Transverse colon (tissue), 4 donors: Measurements from ENCODE around the gene WDR74. TPM values are rescaled to one million over a fixed set of nuclear protein-coding genes. Genes with fewer than 3 reads are reported as not detected.
A peak's percentile ranks its signal among the peaks of the same experiment; 100 is the strongest.

Experiments
- DNase-seq: peaks from one replicate; pipeline ENCODE4 v3.0.0-alpha.2; 2019
- H3K27ac ChIP-seq, 4 donors: fragments of 200-600 bp; sonication (generic); 2 replicates each; pipeline ENCODE4 v1.5.1; 2016 to 2018; ENCODE audit warnings: inconsistent platforms in 4 of 4
- H3K27me3 ChIP-seq: fragments of 200-600 bp; sonication (generic); 2 replicates; pipeline ENCODE4 v1.5.1; 2017; ENCODE audit warnings: inconsistent platforms
- H3K36me3 ChIP-seq, 4 donors: fragments of 200-600 bp; sonication (generic); 2 replicates each; pipeline ENCODE4 v1.5.1; 2017 to 2019; ENCODE audit warnings: inconsistent platforms in 4 of 4
- H3K4me1 ChIP-seq, 4 donors: fragments of 200-600 bp; sonication (generic); 2 replicates each; pipeline ENCODE4 v1.5.1; 2017 to 2020; ENCODE audit warnings: inconsistent platforms in 4 of 4
- H3K4me3 ChIP-seq, 4 donors: fragments of 200-600 bp; sonication (generic); 1 replicate in 1 of 4; 2 replicates in 3 of 4; pipeline versions ENCODE4 v1.5.1 to v1.6.1; 2017 to 2019; ENCODE audit warnings: inconsistent platforms in 4 of 4
- H3K9me3 ChIP-seq, 2 donors: fragments of 200-600 bp; sonication (generic); 2 replicates each; pipeline ENCODE4 v1.5.1; 2017 to 2019; ENCODE audit warnings: inconsistent platforms in 2 of 2
- EP300 ChIP-seq: sonication (generic); formaldehyde crosslinking; IDR thresholded peaks from one replicate; pipeline ENCODE4 v1.6.1; 2017; ENCODE audit warnings: antibody characterized with exemption, low read depth
- POLR2A ChIP-seq: fragments of 450-650 bp; IDR thresholded peaks from one replicate; pipeline ENCODE4 v1.6.1; 2016; ENCODE audit warnings: antibody characterized with exemption, mild to moderate bottlenecking, moderate library complexity
- POLR2AphosphoS5 ChIP-seq, 3 donors: sonication (generic); formaldehyde crosslinking; IDR thresholded peaks; one replicate each; pipeline ENCODE4 v1.6.1; 2016; ENCODE audit warnings: antibody characterized with exemption in 3 of 3
- WGBS, 2 donors: methylation state at CpG; one replicate each; pipeline ENCODE4 v1.1.5; 2018; ENCODE audit warnings: low coverage in 1 of 2; 5-methylcytosine and 5-hydroxymethylcytosine counted together
- in situ Hi-C, 4 donors: fragments of 200-750 bp; cut with MboI; loops; one replicate each; pipeline versions ENCODE4 v1.15.0 to v1.15.1; 2017; ENCODE audit warnings: low sequenced_read_pairs in 3 of 4, low pct_ligation_motif_present in 1 of 4, low pct_unique_long_range_greater_than_20kb in 1 of 4
- intact Hi-C: fragments of 100-400 bp; cut with DNase I; formaldehyde crosslinking; loops from one replicate; pipeline ENCODE4 v1.15.1; 2023; ENCODE audit warnings: low total_unique reads
- total RNA-seq, 4 donors: library from RNA; depleted of rRNA; stranded (reverse); fragments of >200 nt; gene quantifications; one replicate each; pipeline ENCODE4 v1.1.0, GENCODE V29; 2016
- TF ChIP-seq, protein P1 (sequence below), 5 experiments: fragments of 200-600 bp in 3 of 5; fragments of 450-650 bp in 2 of 5; sonication (generic) in 3 of 5; IDR thresholded peaks; 1 replicate in 2 of 5; 2 replicates in 3 of 5; pipeline ENCODE4 v1.5.1; 2016 to 2017; ENCODE audit warnings: antibody characterized with exemption in 5 of 5, inconsistent platforms in 3 of 5, mild to moderate bottlenecking in 2 of 5, moderate library complexity in 1 of 5

WDR74 gene
- total RNA-seq, 4 donors from 2014 or later = 25.3 to 37.8 (median 27.6) TPM

DNA sequence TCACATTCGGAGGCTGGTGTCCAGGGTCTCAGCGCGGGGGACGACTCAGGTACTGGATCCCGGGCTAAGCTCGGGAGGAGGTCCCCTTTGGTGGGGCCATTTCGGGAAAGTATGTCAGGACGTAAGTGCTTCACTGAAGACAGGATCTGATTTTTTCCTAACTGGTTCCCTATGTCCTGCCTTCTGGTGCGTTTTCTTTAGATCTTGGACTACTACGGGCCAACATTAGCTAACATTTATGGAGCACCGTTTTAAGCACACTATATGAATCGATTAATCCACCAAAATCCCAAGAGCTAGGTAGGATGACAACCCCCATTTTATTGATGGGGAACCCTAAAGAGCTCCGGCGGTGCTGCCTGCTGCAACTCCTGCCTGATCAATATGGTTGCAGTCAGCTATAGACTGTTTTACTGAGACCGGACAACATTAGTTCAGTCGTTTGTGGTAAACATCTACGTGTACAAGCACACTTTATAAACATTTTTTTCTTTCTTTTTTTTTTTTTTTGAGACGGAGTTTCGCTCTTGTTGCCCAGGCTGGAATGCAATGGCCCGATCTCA is 17.0 kb upstream of the WDR74 start:
- intact Hi-C loops (no loop called here), in situ Hi-C loops (loop anchor here in 2 of 4 donors (25.0 kb wide), 2 partner anchors 269 to 469 kb away; partner anchors contain the start of gene TUT1 (in 1 of the 2))
- TF ChIP-seq POLR2AphosphoS5 (IDR thresholded peaks at IDR 0.05) = no peak
- no peak for TF ChIP-seq POLR2A
- no peak for TF ChIP-seq EP300
- TF ChIP-seq, protein P1, sequence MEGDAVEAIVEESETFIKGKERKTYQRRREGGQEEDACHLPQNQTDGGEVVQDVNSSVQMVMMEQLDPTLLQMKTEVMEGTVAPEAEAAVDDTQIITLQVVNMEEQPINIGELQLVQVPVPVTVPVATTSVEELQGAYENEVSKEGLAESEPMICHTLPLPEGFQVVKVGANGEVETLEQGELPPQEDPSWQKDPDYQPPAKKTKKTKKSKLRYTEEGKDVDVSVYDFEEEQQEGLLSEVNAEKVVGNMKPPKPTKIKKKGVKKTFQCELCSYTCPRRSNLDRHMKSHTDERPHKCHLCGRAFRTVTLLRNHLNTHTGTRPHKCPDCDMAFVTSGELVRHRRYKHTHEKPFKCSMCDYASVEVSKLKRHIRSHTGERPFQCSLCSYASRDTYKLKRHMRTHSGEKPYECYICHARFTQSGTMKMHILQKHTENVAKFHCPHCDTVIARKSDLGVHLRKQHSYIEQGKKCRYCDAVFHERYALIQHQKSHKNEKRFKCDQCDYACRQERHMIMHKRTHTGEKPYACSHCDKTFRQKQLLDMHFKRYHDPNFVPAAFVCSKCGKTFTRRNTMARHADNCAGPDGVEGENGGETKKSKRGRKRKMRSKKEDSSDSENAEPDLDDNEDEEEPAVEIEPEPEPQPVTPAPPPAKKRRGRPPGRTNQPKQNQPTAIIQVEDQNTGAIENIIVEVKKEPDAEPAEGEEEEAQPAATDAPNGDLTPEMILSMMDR (IDR thresholded peaks at IDR 0.05) = no peak
- DNase-seq = no peak
- no peaks in the 10 kb centered on the region for H3K9me3 ChIP-seq
- H3K4me3 ChIP-seq = peak overlapping the region; percentile 51 to 74 (median 70)
- peak overlapping the region; percentile 83 to 89 (median 84) for H3K27ac ChIP-seq
- 1 to 2% methylated on average over 14 to 19 of the region's 20 CpGs for WGBS, 2 donors
- H3K27me3 ChIP-seq = no peaks in the 10 kb centered on the region
- peaks cover 0 to 23% (median 10%) of the 10 kb centered on the region in 4 donors for H3K36me3 ChIP-seq
- H3K4me1 ChIP-seq = peaks cover 11 to 43% (median 24%) of the 10 kb centered on the region in 4 donors

GRCh38 chr11:62855571-62856332 is 16.4 kb upstream of the WDR74 start:
- H3K9me3 ChIP-seq = no peaks in the 10 kb centered on the region
- in situ Hi-C loops = loop anchor here in 2 of 4 donors (25.0 kb wide), 2 partner anchors 268 to 468 kb away; partner anchors contain the start of gene TUT1 (in 1 of the 2)

DNA sequence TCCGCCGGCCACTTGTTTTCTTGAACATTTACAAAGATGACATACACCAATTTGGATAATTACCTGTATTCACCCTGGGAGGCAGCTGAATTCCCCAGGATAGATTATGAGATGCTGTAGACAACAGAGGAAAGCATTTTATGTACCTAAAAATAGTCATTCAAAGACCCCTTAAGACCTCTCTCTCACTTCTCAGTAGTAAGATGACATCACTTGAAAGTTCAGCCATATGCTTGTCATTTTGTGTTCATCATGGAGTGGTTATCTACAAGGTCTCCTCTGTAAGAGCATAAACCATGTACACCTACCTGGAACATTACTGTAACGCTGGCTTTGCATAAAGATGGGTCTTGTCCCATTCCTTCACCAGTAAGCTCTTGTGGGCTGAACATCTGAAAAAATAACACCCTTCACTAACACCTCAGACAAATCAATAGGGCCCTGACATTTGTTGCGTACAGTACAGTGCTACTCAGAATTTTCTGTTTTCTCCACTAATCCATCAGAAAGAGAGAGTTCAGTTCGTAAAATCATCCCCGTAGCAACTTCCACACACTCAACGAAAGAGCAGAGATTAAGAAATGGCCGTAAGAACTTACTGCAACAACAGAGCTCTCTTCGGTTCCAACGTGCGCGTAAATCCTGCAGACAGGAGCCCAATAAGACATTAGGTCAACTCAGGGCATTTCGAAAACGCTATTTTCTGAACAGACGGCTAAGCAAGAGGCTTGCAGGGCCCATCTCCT is 15.6 kb upstream of the WDR74 start:
- peak overlapping the region; percentile 83 to 89 (median 85) for H3K27ac ChIP-seq
- H3K4me1 ChIP-seq = peaks cover 11 to 43% (median 24%) of the 10 kb centered on the region in 4 donors
- peak overlapping the region; percentile 47 to 74 (median 70) for H3K4me3 ChIP-seq
- no peaks in the 10 kb centered on the region for H3K27me3 ChIP-seq
- no peaks in the 10 kb centered on the region for H3K9me3 ChIP-seq
- H3K36me3 ChIP-seq = peaks cover 0 to 23% (median 10%) of the 10 kb centered on the region in 4 donors
- WGBS, 2 donors = 0 to 1% methylated on average over 4 to 15 of the region's 15 CpGs
- intact Hi-C loops = no loop called here
- no peak for TF ChIP-seq POLR2A
- TF ChIP-seq POLR2AphosphoS5 (IDR thresholded peaks at IDR 0.05) = no peak
- TF ChIP-seq, protein P1 (IDR thresholded peaks at IDR 0.05) = no peak
- no peak for TF ChIP-seq EP300
- DNase-seq = no peak
- in situ Hi-C loops = loop anchor here in 2 of 4 donors (25.0 kb wide), 2 partner anchors 268 to 468 kb away; partner anchors contain the start of gene TUT1 (in 1 of the 2)

More at GRCh38 chr11:62855571-62856332, 16.4 kb upstream of the WDR74 start:
- peak overlapping the region; percentile 83 to 89 (median 85) for H3K27ac ChIP-seq
- H3K4me1 ChIP-seq = peaks cover 11 to 43% (median 24%) of the 10 kb centered on the region in 4 donors
- intact Hi-C loops = no loop called here
- WGBS, 2 donors = 0 to 1% methylated on average over 9 to 46 of the region's 54 CpGs
- H3K27me3 ChIP-seq = no peaks in the 10 kb centered on the region
- H3K36me3 ChIP-seq = peaks cover 0 to 23% (median 10%) of the 10 kb centered on the region in 4 donors
- TF ChIP-seq POLR2AphosphoS5 (IDR thresholded peaks at IDR 0.05) = peak; percentile 98 to 99 (median 99)
- TF ChIP-seq, protein P1 (IDR thresholded peaks at IDR 0.05) = peak in 1 of 5 experiments; percentile 27
- peak; percentile 99 for TF ChIP-seq POLR2A
- TF ChIP-seq EP300 = no peak
- H3K4me3 ChIP-seq = peak overlapping the region; percentile 51 to 74 (median 70)
- DNase-seq = peak; percentile 98
